Retina (tissue), 1 donor: ENCODE measurements around the gene MYH9.
"Not testable (repeated sequence)": the region's sequence is repeated elsewhere in the genome, so short reads cannot be mapped to it uniquely, and the experiment has no call there.

Experiments used
- DNase-seq: peaks from one replicate; pipeline ENCODE4 v3.0.0-alpha.2; 2016

Gene MYH9

DNA sequence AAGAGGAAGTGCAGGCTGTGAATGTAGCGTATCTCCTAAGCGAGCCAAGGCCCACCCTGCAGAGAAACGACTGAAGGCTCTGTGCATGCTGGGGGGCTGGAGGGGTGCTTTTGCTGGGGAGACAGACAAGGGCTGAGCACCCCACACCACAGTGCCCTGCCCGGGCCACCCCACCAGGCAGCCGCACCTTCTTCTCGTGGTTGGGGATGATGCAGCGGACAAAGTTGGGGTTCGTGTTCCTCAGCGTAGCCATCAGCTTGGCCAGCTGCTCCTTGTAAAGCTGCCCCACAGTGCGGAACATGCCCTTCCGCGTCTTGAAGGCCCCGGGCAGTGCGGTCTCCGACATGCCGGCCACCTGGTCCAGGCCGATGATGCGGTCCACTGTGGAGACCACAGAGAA lies 81.5 kb downstream of the MYH9 start:
- no peak for DNase-seq

DNA sequence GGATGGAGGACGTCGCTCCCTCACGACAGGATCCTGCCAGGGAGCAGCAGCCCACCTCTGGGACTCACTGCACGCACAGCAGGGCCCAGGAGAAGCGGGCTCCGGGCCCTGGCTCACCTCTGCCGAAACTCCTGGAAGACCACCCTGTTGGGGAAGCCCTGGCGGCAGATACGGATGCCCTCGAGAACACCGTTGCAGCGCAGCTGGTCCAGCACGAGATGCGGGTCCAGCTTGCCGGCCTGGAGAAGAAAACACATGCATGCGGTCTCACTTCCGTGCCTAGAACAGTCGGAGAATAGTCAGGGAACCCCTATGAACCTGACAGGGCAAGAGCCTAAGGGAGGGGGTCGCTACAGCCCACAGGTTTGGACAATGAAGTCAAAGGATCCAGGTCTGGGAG lies 82.0 kb downstream of the MYH9 start:
- no peak for DNase-seq

DNA sequence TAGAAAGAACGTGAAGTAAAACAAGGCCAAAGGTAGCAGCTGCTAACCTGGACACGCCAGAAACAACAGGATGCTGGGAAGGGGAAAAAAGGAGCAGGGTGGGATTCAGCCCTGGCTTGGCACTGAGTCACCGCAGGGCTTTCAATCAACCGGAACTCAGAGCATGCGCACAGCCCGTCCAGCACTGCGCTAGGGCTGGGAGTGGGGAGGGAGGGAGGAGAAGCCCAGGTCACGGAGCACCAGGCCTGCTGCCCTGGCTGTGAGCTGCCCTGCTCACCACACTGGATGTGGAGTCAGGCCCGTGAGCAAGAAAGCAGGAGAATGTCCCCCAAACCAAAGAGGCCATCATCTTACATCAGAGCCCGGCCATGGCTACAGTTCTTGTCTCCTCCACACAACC lies 83.3 kb downstream of the MYH9 start:
- DNase-seq: no peak

DNA sequence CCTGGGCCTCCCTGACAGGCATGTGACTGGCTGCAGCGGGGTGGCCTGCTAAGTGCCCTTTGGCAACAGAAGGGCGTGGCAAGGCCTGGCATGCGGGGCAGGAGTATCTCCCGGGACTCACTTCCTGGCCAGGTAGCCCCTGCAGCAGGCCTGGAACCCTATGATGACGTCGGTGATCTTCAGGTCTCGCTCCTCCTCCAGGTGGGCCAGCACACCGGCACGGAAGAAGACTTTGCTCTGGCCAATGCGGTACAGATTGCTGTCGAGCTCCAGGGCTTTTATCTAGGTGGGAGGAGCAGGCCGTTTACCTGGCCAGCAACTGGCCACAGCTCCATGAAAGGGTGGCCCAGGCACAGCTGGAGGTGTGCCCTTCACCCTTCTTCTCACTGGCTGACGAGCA lies 83.9 kb downstream of the MYH9 start:
- DNase-seq: no peak

DNA sequence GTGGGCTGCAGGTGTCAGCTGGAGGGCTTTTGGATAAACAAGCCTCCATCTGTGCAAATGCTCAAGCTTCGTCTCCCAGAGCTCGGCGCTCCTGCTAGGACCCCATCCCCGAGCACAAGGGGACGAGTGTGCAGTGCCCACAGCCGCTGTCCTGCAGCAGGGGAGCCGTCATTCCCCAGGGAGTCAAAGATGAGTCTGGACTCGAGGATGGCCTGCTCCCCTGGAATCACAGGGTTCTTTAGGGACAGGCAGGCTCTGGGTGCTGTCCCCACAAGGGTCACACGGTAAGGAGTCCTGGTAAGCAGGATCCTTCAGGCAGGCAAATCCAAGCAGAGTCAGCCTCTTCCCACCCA lies 84.7 kb downstream of the MYH9 start:
- no peak for DNase-seq

DNA sequence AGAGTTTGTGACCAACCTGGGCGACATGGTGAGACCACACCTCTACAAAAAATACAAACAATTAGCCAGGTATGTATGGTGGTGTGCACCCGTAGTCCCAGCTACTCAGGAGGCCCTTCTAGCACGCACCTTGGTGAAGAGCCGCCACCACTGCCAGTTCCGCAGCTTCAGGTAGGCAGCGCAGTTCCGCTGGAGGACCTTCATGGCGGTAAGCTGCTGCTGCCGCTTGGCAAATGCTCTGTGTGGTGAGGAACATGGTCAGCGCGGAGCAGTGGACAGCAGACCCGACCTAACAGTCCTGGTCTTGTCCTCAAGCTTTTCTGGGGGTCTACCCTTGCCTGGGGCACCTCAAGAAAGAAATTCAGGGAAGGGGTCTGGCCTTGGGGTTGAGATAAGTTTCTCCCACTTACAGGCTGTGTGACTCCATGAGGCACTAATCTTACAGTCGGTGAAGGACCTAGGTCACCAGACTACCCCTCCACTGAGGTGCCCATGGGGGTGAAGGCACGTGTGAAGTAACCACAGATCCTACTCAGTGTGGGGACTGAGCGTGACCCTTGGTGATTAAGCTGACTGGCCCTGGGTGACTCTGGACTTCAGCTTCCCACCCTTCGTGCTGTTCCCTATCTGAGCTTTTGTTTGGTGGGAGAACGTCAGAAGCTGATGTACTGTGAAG lies 85.2 kb downstream of the MYH9 start:
- DNase-seq: no peak

DNA sequence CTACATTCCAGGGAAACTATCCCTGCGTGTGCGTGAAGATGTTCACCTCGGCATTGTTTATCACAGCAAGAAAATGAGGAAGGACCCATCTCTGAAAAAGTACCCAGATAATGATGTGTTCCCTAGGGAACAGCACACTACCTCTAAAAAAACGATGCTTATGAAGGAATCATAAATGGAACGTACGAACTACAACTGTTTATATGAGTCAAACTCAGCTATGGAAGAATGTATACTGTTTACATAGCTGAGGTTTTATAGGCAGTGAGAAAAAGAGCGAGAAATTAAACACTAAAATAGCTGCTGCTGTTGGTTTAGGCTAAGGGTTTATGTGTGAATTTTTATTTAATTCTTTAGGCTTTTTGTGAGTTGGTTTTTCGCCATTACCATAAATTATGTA lies 85.9 kb downstream of the MYH9 start:
- DNase-seq: no peak

DNA sequence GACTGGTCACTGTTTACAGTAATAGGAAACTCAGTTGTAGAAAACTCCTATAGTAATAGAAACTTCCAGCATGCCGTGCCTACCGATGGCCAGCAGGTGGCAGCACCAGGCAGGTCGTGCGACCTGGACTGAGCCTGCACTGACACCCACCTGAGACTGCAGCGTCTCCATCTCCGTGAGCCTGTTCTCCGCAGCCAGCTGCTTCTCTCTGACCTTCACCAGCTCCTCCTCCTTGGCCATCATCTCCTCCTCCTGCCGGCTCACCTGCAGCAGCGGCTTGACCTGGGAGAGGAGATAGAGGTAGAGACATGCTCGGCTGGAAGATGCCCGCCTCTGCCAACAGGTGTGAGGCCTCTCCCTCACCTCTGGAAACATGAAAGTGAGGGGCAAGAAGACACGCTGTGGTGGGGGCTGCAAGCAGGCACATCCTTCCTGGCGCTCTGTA lies 86.4 kb downstream of the MYH9 start:
- peak; percentile 78 for DNase-seq

DNA sequence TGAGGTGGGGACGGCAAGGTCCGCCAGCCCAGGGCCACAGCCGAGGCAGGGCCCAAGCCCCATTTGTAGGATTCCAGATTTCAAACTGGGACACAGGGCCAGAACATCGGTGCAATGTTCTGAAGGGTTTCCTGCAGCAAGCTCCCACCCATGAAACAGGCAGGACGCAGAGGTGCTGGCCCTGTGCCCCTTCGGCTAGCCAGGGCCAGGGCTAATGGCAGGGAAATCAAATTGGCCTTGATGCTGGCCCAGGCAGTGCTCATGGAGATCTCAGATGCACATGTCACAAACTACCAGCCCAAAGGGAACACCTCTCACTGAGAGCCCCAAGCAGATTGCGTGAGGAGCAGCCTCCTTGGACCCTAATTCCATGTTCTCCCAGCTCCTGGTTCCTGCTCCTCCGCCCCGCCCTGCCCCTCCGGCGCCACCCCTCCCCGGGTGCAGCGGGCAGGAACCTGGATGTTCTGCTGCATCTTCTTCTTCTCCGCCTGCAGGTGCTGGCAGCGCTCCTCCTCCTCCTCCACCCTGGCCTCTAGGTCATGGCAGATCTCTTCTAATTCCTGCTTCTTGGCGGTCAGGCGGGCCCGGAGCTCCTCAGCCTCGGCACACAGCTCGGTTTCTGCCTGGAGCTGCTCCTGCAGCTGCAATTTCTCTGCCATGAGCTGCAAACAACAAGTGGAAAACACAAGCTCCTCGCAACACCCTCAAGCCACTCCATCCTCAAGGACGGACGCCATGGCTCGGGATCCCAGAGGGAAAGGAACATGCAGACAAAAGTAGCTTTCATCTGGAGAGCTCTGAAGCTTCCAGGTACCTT lies 87.2 kb downstream of the MYH9 start:
- no peak for DNase-seq

DNA sequence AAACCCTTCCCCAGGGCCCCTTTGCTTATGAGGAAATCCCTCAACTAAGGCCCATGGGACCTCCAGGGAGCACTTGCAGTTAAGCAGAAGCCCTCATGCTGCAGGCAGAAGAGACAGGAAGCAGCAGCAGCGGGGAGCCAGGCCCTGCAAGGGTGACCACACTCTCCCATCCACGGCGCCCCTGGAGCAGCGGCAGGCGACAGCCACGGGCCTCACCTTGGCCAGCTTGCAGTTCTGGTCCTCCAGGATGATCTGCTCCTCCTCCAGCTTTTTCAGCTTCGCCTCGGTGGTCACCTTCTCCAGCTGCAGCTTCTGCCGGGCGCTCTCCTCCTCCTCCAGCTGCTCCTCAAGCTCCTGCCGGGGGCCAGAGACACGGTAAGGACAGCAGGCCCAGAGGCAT lies 87.9 kb downstream of the MYH9 start:
- no peak for DNase-seq

DNA sequence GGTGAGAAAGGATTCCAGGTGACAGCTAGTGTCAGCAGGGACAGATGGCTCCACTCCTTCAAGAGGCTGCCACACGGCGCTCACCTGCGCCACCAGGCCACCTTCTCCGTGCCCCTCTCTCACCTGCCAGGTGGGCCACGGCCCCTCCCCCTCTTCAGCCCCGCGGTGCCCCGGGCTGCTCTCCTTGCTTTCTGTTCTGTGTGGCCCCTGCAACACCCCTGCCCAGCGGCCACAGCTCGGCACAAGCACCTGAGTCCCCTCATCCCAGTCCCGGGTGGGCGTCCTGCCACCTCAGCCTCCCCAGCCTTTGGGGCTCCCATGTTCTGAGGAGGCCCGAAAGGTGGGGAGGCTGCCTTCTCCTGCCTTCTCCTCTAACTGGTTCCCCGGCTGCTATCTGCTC lies 88.5 kb downstream of the MYH9 start:
- DNase-seq: no peak

DNA sequence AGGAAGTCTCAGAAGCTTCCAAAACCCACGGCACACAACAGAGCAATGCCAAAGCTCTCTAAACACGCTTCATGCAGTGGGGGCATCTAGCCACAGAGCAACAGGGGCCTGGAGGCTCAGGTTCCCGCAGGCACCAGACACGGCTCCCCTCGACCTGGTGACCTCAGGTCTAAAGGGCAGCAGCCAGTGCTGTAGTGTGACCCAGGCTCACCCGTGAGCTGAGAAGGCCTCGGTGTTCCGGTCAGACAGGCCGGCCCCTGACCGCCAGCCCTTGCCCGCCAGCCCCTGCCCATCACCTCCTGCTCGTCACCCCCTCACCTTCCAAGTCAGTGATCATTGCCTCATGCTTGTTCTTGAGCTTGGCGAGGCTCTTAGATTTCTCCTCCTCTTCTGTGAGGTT lies 89.2 kb downstream of the MYH9 start:
- no peak for DNase-seq

DNA sequence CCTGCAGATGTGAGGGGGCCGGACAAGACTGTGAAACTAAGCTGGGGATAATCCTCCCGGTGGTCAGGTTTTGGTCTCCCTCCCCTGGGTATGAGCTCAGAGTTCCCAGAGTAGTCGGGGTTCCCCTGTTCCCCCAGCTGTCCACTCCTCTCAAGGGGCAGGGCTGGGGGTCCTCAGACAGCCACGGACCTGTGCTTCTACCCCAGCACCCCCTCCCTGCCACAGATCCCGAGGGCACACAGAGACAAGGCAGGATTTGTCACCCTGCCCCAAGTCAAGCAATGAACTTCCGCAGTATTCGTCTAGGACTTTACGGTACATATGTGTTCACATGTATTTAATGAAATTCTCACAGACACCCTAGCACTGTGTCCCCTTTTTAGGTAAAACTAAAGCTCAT lies 89.6 kb downstream of the MYH9 start:
- no peak for DNase-seq

DNA sequence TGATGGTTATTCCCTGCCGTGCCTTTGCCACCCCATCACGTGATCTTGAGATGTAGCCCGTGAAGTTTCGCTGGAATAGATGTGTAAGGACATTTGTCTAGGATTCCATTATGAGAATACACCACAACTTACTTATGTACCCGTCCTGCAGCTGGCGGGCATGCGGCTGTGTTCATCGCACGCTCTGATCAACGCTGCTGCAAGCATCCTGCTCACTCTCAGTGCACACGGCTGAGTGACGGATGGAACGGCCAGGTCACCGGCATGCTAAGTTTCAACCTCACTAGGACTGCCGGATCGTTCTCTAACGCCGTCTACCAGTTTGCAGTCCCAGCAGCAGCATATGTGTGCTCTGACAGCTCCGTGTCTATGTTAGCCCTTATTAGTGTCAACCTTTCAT lies 90.2 kb downstream of the MYH9 start:
- no peak for DNase-seq

DNA sequence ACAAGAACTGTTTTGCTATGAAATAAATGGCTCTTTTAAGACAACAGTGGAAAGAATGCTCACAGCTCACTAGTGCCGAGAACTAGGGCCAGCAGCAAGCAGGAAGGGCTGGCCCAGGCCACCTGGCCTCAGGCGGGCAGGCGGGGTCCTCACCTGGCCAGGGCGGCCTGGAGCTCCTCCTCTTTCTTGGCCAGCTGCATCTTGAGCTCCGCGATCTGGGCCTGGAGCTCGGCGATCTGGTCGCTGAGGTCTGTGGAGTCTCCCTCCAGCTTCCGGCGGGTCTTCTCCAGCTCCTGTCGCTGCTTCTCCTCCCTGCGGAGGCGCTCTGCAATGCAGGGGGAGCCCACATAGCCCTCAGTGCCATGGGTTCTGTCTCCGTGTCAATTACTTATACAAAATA lies 91.1 kb downstream of the MYH9 start:
- no peak for DNase-seq

DNA sequence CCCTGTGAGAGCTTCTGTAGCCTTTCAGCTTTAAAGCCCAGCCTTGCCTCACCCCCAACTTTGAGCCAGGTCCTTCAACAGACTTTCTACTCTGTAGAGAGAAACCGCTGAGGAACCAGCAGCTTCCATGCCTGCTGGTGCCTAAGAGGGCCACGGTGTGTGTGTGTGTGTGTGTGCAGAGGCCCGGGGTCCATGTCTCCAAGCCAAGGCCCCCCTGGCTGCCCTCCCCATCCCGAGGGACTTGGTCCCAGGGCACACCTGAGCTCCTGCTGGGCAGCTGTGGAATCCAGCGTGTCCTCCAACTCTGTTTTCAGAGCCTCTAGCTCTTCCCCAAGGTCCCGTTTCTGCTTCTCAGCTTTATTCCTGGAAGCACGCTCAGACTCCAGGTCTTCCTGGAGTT lies 92.5 kb downstream of the MYH9 start:
- DNase-seq: no peak

DNA sequence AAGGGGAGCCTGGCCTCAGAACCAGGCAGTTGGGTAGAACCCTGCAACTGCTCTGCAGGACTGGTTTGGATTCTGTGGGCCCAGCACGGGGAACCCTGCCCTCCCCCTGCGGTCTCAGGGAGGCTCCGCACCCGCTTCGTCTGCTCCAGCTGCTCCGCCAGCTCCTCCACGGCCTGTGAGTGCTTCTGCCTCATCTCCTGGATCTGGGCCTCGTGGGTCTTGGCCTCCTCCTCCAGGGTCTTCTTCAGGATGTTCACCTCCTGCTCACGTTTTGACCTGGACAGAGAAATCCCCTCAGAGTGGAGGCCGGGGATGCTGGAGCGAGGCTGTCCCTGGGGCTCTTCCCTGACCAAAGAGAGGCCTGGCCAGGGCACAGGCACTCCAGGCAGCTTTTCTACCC lies 93.0 kb downstream of the MYH9 start:
- DNase-seq: no peak

DNA sequence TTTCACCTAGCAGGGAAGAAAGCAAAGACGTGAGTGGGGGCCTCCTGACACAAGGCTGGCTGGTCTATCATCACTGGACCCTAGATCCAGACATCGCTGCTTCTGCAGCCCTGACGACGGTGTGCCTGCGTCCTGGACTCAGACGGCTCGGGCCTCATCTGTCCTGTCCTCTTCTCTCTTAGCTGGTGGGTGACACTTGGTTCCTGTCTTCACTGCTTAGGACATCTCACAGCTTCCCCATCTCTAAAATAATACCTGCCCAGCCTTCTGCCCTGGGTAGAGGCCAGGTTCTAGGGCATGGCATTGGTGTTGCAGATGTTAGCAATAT lies 93.5 kb downstream of the MYH9 start:
- DNase-seq: no peak

DNA sequence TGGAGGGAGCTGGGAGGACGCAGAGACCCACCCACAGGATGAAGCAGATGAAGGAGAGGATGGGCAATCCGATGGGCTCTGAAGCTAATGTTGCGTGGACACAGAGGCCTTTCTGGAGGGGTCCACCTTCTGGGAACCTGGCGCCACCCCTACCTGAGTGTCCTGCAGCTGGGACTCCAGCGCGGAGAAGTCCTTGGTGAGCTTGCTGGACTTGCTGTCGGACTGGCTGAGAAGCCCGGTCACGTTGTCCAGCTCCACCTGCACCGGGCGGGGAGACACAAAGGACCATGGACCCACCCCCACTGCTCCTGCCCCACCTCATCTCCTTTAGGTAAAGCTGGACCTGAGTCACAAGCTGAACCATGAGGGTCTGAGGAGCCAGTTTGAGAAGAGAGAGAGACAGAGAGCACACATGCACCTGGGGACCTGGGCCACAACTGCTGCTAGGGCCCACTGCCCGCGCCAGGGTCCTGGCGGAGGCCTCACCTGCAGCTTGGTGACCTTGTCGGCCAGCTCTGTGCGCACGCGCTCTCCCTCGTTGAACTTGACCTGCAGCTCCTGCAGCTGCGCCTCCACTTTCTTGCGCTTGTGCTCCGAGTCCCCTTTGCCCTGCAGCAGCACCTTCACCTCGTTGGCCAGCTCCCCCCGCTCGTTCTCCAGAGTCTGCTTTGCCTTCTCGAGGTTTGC lies 94.0 kb downstream of the MYH9 start:
- DNase-seq: no peak

DNA sequence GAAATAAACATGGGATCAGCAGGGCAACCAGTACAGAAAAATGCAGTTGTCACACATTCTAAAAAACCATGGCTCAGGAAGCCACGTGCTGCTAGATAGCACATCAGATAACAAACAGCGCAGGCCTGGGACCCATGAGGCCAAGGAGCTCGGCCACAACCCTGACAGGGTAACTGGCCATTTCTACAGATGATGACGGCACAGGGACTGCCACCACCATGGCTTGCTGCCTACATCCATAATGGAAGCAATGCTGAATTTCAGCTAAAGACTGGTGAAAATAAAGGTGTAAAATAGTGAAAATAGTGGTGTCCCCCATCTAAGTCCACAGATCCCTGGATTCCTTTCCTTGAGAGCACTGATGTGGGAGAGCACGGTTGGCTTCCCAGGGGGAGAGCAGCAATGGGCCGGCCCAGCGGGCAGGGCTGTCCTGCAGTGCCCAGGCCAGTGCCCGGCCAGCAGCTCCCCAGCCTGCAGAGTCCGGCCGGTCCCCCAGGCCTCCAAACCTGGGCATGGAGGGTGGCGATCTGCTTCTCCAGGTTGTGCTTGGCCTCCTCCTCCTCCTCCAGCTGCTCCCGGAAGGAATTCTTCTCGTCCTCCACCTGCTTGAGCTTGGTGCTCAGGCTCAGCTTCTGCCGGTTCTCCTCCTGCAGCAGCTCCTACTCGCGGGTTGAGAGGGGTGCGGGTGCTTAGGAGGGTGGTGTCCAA lies 94.8 kb downstream of the MYH9 start:
- DNase-seq: no peak

DNA sequence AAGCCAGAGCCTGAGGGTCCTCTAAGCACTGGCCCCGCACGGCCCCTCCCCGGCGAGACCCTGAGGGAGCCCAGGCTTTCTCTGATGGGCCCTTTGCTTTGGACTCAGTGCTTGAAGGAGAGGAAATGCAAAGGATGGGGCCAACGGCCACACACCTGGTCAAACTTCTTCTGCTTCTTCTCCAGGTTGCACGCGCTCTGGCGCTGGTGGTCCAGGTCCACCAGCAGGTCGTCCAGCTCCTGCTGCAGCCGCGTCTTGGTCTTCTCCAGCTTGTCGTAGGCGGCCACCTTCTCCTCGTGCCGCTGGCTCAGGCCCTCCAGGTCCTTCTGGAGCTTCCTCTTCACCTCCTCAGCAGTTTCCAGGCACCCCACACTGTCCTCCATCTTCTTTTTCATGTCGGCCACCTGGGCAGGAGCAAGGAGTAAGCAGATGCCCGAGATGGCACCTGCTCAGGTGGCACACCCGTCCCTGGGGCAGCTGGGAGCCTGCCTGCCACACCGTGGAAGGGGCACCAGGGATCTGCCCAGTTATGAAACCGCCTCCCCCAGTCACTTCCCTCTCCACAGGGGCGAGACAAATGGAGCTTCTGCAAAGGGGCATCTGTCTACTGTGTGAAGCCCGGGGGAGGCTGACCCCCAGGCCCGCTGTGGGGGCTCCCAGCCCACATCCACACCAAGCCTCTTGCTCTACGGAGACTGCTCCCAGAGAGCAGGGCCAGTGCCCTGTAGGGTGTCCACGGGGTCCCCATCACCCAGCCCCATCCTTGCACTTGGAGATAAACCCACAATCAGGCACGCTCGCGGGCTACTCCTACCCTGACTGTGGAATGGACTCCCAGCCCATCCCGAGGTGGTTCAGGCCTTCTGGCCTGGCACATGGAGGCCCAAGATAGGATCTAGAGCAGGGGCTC lies 95.7 kb downstream of the MYH9 start:
- no peak for DNase-seq

DNA sequence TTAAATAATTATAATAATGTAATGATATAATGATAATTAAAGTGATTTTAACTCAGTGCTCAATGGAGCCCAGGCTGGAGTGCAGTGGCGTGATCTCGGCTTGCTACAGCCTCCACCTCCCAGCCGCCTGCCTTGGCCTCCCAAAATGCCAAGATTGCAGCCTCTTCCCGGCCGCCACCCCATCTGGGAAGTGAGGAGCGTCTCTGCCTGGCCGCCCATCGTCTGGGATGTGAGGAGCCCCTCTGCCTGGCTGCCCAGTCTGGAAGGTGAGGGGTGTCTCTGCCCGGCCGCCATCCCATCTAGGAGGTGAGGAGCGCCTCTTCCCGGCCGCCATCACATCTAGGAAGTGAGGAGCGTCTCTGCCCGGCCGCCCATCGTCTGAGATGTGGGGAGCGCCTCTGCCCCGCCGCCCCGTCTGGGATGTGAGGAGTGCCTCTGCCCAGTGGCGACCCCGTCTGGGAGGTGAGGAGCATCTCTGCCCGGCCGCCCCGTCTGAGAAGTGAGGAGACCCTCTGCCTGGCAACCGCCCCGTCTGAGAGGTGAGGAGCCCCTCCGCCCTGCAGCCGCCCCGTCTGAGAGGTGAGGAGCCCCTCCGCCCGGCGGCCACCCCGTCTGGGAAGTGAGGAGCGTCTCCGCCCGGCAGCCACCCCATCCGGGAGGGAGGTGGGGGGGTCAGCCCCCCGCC lies 97.2 kb downstream of the MYH9 start:
- not testable (repeated sequence) for DNase-seq
